ENCODE data around the gene GYG2.
"Not testable (repeated sequence)": the region's sequence is repeated elsewhere in the genome, so short reads cannot be mapped to it uniquely, and the experiment has no call there.

GYG2 gene

DNA sequence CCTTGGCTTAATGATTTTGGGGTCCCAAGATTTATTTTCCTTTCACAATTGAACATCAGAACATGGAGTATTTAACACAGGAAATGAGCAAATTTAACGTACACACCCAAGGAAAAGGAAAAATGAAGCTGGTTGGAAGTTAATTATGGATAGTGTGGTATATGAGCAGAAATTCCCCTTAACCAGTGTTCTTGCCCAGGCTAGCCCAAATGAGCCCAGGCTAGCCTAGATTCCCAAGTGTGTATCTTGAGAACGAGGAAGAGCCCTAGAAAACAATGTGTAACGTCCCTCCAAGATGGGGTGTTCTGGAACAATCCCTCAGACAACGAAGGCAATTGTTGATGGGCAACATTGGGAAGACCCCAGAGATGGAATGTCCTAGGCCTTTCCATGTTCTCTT is 43.2 kb upstream of the GYG2 start:
- no peak for DNase-seq (ENCODE audit: low read depth)
- no peak overlapping the region for H3K4me3 ChIP-seq (ENCODE audit: low read depth, low read length)
- TF ChIP-seq, protein P1, sequence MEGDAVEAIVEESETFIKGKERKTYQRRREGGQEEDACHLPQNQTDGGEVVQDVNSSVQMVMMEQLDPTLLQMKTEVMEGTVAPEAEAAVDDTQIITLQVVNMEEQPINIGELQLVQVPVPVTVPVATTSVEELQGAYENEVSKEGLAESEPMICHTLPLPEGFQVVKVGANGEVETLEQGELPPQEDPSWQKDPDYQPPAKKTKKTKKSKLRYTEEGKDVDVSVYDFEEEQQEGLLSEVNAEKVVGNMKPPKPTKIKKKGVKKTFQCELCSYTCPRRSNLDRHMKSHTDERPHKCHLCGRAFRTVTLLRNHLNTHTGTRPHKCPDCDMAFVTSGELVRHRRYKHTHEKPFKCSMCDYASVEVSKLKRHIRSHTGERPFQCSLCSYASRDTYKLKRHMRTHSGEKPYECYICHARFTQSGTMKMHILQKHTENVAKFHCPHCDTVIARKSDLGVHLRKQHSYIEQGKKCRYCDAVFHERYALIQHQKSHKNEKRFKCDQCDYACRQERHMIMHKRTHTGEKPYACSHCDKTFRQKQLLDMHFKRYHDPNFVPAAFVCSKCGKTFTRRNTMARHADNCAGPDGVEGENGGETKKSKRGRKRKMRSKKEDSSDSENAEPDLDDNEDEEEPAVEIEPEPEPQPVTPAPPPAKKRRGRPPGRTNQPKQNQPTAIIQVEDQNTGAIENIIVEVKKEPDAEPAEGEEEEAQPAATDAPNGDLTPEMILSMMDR (conservative IDR thresholded peaks at IDR 0.05; ENCODE audit: low read depth, low read length), result no peak

DNA sequence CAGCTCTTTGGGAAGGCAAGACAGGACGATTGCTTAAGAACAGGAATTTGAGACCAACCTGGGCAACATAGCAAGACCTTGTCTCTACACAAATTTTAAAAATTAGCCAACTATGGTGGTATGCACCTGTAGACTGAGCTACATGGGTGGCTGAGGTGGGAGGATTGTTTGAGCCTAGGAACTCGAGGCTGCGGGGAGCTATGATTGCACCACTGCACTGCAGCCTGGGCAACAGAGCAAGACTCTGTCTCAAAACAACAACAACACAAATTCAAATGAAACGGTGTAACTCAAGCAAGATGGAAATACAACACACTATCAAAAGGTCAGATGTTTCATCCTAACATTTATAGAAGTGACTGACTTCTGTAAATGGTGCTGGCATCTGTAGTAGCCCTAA is 39.8 kb upstream of the GYG2 start:
- no peak overlapping the region for H3K4me3 ChIP-seq (ENCODE audit: low read depth, low read length)
- TF ChIP-seq, protein P1 (conservative IDR thresholded peaks at IDR 0.05; ENCODE audit: low read depth, low read length), result no peak
- DNase-seq (ENCODE audit: low read depth), result no peak

GRCh38 chrX:2789569-2789968 is 39.2 kb upstream of the GYG2 start:
- no peak overlapping the region for H3K4me3 ChIP-seq (ENCODE audit: low read depth, low read length)
- no peak for DNase-seq (ENCODE audit: low read depth)
- TF ChIP-seq, protein P1 (conservative IDR thresholded peaks at IDR 0.05; ENCODE audit: low read depth, low read length), result no peak

- TF ChIP-seq, protein P1 (conservative IDR thresholded peaks at IDR 0.05; ENCODE audit: low read depth, low read length), result no peak
- DNase-seq (ENCODE audit: low read depth), result no peak
- no peak overlapping the region for H3K4me3 ChIP-seq (ENCODE audit: low read depth, low read length)
These were observed 35.0 kb upstream of the GYG2 start for GRCh38 chrX:2793752-2794151.

- no peak for DNase-seq (ENCODE audit: low read depth)
- TF ChIP-seq, protein P1 (conservative IDR thresholded peaks at IDR 0.05; ENCODE audit: low read depth, low read length), result no peak
These were observed 34.4 kb upstream of the GYG2 start for GRCh38 chrX:2794336-2794735.

GRCh38 chrX:2796808-2797207 is 31.9 kb upstream of the GYG2 start:
- not testable (repeated sequence) for H3K4me3 ChIP-seq (ENCODE audit: low read depth, low read length); DNase-seq (ENCODE audit: low read depth)

More at GRCh38 chrX:2794336-2794735, 34.4 kb upstream of the GYG2 start:
- no peak overlapping the region for H3K4me3 ChIP-seq (ENCODE audit: low read depth, low read length)

DNA sequence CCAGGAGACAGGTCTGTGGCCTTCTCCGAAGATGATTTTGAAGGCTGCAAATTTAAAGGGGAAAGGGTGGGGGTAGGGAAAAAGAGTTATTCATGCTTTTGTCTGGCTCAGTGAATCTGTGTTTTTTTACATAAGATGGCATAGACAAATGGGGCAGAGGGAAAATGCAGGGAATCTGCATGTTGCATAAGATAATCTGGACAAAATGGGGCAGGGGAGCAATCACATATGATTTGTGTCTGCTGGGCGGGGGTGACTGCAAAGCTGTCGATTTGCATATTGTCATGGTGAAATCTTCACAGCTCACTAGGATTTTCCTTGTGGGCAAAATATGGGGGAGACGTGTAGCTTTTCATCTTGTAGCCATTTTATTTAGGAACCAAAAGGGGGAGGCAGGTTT is 29.4 kb upstream of the GYG2 start:
- DNase-seq (ENCODE audit: low read depth), result no peak
- TF ChIP-seq, protein P1 (conservative IDR thresholded peaks at IDR 0.05; ENCODE audit: low read depth, low read length), result no peak
- H3K4me3 ChIP-seq (ENCODE audit: low read depth, low read length), result no peak overlapping the region

DNA sequence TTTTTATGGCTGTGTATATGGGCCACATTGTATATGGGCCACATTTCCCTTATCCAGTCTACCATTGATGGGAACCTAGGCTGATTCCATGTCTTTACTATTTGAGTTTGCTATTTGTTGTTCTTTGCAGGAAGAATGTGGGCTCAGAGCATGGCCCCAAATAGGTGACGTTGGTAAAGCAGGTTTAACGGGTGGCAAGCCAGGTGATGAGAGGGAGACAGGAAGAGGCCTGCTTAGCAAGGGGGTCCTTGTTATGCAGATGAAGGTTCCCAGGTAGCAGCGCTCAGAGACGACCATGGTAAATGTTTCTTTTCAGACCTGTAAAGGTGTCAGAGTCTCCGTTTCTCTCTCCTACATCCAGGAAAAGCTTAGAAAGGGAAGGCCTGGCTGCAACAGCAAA is 28.8 kb upstream of the GYG2 start:
- not testable (repeated sequence) for DNase-seq (ENCODE audit: low read depth); H3K4me3 ChIP-seq (ENCODE audit: low read depth, low read length)
